ENCODE data around the gene PPP4R2.

DNA sequence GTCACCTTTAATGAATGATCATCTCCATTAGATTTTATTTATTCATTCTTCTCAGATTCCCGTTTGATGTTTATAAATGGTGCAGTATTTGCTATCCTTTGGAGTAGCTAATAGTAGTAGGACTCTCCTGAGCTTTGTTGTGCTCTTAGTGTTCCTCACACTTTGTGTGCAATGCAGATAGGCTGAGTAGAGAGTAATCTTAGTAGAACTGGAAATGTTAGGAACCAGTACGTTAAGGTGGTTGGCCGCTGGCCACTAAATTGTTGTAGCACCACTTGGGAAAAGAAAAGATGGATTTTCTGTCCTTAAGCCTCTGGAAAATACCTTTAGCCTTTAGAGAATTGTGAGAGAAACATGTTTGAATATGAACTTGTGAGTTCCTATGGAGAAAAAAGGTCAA, 44.9 kb downstream of the PPP4R2 start:
- no peak for TF ChIP-seq CTCF (conservative IDR thresholded peaks at IDR 0.05)
- TF ChIP-seq EZH2 (IDR thresholded peaks at IDR 0.05; ENCODE audit: low read depth) = no peak
